HG03139 (cell line): ENCODE data around the gene ADGRL3.

Experiments used
- ATAC-seq: cut with Tn5 transposase; IDR thresholded peaks from one replicate; pipeline ENCODE4 v1.9.1; 2021; ENCODE audit not compliant: unreplicated experiment

ADGRL3 gene

DNA sequence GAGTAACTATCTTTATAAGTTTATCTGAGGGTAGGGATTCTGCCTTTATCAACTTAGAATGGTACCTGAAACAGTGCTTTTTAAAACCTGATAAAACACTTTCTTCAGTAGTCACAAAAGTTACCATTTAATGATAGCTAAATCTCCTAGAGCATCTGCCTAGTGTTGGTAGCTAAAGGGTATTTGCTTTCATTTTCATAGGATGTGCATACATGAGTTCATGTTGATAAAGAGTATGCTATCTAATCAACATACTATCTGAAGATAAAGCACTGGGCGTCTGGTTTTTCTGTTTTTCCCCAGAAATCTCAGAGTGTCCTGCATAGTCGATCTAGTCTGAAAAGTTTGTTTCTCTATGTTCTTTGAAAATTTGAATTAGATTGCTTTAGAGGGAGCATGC is 75.1 kb downstream of the ADGRL3 start:
- no peak for ATAC-seq

DNA sequence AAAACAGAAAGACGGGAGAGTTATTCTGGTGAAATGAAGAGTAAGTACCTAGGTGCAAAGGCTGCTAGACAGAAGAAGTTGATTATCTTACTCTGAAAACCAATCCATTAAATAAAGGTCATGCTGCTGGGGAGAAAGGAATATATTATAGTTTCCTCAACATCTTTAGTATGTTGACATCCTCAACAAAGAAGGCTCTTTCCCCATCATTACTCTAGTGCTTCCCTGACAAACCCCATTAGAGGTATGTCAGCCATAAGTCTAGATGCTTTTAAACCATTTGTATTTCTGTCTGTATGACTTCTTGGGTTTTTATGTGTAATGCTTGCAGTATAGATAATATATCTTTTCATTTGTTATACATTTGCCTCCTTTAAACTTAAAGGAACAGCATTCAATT is 75.9 kb downstream of the ADGRL3 start:
- ATAC-seq, result no peak

DNA sequence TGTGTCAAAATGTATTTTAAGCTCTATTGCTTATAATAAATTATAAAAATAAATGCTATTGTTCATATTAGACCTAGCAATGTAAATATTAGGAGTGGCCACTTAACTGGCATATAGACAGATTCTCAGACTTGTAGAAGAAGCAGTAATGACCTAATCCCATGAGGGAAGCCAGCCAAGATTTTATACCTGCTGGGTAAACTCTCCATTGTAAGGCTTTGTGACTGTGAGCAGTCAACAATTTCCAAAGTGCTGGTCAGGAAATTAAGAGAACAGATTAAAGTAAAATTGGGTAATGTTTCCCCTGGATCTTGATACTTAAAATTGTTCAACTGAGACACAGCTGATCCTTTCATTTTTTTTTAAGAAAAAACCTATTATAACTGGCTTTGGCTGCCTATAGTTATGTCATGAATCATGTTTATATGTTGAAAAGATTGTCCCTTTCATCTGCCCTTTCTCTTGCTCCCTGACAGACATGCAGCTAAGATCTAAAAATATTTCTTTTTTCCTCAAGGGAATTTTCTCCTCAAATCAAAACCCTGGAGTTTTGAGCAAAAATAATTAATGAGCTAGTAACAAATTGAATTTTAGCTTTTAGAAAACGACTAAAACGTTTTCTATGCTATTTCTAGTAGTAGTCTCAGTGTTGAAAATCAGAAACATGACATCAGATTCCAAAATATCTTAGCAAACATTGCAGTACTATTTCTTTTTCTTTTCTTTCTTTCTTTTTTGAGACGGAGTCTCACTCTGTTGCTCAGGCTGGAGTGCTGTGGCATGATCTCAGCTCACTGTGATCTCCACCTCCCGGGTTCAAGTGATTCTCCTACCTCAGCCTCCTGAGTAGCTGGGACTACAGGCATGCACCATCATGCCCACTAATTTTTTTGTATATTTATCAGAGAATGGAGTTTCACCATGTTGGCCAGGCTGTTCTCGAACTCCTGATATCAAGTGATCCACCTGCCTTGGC is 77.9 kb downstream of the ADGRL3 start:
- no peak for ATAC-seq

DNA sequence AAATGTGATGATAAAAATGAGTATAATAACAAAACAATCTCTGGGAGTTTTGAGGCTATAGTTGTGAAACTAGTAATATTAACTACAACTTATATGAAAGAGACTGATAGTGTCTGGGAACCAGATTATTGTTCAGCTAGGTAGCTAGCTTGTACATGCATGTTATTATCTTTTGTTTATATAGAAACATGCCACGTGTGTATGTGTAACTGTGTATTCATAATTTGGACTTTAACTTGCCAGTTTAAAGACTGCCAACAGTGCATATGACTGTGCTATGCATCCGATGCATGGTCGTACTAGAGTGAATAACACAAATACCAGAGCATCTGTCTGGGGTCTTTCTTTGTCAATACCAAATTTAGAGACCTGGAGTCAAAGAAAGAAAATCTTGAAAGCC is 92.2 kb downstream of the ADGRL3 start:
- ATAC-seq, result no peak

DNA sequence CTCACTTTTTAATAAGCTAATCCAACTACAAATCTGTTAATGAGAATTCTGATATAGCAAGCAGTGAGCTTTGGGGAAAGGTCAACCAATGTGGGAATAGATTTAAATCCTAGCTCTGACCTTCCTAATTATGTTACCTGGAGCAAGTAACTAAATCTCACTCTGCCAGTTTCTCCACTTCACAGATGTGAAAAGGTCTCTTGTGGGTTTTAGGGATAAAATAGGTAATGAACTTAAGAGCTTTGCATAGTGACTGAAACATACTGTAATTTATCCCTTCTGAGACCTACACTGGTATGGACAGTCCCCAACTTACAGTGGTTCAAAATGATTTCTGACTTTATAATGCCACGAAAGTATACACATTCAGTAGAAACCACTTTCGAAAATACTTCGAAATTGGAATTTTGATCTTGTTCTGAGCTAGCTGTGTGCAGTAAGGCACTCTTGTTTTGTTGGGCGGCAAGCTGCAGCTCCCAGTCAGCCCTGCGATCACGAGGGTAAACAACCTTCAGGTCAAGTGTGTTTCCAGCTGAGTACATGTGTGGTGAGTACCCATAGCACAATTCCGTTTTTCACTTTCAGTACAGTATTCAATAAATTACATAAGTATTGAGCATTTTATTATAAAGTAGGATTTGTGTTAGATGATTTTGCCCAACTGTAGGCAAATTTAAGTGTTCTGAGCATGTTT is 93.7 kb downstream of the ADGRL3 start:
- ATAC-seq, result no peak

DNA sequence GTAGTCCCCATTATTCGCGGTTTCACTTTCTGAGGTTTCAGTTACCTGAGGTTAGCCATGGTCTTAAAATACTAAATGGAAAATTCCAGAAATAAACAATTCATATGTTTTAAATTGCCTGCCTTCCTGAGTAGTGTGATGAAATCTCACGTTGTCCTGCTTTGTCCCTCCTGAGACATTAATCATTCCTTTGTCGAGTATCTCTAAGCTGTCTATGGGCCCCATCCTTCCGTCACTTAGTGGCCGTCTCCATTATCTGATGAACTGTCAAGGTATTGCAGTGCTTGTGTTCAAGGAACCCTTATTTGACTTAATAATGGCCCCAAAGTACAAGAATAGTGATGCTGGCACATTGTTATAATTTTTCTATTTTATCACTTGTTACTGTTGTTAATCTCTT is 94.8 kb downstream of the ADGRL3 start:
- ATAC-seq, result no peak

DNA sequence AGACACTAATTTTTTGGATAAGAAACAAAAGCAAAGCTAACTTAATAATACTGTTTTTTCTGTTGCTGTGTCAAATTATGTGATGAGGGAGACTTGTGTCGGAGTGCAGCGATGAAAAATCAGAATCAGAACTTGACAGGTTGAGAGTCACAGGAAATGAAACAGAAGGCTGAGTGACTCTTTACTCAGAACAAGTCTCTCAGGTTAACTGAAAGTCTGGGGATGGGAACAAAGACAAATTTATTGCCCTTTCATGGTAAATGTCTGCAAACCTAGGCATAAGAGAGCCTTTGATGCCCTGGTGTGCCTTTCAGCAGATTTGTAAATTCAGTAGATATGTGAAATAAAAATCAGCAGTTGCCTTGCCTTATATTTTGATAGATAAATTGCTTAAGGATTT is 96.0 kb downstream of the ADGRL3 start:
- no peak for ATAC-seq

DNA sequence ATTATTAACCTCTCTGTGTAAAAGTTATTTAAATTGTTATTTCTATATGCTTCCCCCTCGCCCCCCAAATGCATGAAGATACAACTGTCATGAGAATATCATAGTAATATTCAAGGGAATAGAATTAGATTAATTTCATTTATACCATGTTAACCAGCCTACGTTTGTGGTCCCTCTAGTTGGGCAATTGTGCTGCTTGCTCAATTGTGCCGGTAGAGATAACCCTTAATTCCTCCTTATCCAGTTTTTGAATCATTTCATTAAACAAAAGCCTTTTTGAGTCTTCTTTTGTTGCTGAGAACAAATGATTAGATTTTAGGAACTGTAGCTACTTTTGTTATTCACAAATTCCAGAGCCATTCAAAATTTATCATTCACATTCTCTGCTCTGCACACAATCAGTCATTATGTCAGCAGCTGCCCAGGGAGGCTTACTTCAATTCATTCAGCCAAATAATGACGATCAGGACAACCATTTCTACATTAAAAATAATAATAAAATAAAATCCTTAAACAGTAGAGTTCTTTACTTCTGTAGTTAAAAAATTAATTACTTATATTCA is 98.1 kb downstream of the ADGRL3 start:
- no peak for ATAC-seq

DNA sequence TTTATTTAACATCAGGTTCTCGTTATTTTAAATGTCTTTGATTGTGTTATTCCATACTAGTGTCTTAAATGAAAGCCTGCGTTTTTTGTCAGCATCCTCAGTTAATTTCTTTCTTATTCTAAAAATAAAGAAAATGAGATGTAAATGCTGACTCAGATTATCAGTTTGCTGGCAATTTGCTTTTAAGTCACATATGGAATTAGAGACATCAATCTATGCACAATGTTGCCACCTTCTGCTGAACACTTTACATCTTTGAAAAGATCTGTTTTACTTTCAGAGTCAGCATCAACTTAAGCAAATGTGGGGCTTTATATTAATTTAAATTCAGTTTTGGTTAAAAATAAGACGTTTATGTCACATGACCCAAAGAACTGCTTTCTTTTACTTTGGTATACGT is 99.2 kb downstream of the ADGRL3 start:
- ATAC-seq, result no peak

DNA sequence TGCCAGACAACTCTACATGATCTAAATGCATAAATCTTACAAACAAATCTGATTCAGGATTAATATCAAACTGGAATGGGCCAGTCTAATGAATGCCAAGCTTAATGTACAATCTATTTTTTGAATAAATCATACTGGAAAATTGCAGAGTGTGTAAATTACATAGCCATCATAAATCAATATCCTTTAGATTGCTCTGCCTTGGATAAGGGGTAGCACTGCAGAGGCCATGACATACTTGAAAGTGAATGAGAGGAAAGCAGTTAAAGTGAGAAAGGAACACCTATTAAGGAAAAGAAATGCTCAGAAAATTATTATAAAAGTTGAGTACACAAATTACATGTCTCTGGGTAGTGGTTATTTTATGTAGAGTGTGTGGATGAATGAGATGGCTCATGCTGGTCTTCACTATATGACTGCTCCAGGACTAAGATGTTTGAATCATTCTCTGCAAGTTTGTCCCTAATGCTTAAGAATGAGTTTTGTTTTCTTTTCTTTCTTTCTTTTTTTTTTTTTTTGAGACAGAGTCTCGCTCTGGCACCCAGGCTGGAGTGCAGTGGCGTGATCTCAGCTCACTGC is 100.2 kb downstream of the ADGRL3 start:
- ATAC-seq, result no peak

DNA sequence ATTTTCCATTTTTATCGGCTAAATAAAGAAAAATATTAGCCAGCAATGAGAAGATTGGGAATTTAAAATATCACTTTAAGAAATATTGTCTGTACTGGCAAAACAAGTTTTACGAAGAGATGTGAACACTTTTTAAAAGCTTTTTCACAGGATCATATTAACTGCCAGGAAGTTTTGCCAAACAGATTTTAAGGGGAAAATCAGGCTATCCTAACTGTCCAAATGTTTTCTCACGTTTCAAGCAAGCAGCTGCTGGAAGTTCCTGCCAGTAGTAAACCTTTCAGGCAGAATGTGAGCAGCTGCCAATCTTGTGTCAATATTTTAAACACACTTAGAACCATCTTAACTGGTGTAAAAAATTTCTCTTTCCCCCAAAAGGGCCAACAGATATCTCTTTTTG is 101.1 kb downstream of the ADGRL3 start:
- no peak for ATAC-seq

DNA sequence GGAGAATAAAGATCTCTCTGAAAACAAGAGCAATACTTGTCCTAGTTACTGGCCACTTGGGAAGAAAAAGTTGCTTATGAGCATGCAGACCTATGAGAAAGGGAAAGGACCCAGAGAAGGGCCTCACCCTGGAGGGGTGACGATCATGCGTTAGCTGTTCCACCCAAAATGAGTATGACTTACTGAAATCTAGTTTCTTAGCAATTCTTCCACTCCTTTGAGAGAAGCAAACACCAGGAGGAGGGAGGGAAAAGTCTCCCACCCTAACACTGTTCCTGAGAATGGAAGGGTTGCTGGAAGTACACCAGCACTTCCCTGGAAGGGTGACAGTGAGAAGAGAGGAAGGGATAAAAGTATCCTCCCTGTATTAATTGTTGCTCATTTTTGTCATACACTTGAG is 107.9 kb downstream of the ADGRL3 start:
- no peak for ATAC-seq

DNA sequence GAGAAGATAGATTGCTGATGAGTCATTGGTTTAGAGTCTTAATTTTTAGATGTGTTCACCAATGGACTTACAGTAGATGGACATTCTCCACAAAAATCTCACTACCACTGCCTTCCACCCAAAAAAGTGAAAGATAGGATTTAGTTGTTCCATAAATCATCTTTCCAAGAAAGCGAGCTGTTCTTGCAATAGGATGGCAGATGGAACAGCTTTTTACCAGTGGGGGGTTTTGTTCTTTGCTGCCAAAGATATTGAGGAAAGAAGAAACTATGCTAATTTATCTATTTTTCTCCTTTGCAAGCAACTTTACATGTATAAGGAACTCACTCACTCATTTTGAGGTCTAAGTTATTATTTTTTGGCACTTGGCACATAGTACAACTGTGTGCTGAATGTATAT is 109.5 kb downstream of the ADGRL3 start:
- no peak for ATAC-seq

DNA sequence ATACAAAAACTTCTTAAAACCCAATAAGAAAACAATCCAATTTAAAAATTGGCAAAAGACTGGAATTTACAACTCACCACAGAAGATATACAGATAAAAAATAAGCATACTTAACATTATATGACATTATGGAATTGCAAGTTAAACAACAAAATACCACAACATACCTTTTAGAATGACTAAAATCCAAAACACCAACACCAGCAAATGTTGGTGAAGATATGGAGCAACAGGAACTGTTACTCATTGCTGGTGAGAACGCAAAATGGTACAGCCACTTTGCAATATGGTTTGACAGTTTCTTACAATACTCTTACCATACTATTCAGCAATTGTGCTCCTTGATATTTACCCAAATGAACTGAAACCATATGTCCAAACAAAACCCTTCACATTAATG is 112.4 kb downstream of the ADGRL3 start:
- ATAC-seq, result no peak

DNA sequence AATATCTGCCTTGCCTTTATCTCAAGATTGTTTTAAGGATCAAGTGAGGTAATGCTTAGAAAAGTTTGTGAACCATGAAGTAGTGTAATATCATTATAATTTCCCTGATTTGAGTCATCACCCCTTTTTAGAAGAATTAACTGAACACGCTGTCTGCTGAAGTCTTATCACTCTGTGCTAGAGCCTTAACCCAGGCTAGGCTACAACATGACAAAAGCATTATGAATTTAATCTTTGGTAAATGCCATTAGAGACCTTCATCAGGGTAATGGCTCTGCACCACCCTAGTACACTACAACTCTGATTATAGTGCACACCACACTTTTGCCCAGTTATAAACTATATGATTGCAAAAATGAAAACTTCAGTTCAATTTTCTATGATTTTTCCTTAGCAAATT is 118.3 kb downstream of the ADGRL3 start:
- ATAC-seq, result no peak

DNA sequence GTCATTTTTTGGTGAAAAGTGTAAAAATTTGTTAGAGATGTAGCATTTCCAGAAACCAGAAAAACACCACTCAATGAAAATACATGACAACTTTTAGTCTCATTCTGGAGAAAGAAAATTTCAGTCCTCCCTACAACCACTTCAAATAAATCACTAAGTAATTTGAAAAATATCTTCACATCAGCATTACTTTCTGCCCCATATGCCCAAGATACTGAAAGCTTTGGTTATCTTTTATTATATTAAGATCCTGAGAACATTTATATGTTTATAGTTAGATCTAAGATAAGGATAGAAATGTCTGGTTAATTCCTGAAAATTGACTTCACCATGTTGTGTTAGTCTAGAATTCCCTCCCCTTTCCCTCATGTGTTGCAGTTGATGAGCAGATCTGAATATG is 119.0 kb downstream of the ADGRL3 start:
- ATAC-seq, result no peak

DNA sequence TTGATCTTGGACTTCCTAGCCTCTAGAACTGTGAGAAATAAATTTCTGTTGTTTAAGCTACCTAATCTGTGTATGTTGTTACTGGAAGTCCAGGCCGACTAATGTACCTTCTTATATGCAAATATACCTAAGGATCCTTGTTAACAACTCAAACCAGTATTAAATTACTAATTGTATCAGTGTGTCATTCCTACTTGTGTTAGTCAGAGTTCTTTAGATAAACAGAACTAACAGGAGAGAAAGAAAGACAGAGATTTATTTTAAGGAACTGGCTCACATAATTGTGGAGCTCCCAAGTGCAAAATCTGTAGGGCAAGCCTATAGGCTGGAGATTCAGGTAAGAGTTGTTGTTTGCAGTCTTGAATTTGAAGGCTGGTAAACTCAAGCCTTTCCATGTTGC is 120.0 kb downstream of the ADGRL3 start:
- ATAC-seq, result no peak

DNA sequence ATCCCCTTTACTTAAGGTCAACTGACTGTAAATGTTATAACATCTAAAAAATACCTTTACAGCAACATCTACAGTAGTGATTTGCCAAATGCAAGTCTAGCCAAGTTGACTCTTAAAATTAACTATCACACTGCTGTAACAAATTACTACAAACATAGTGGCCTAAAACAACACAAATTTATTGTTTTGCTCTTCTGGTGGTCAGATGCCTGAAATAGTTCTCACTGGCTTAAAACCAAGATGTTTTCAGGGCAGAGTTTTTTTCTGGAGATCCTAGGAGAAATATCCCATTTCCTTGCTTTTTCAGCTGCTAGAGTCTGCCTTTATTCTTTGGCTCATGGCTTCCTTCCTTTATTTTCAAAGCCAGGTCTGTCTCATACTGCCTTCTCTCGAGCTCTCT is 120.5 kb downstream of the ADGRL3 start:
- no peak for ATAC-seq

DNA sequence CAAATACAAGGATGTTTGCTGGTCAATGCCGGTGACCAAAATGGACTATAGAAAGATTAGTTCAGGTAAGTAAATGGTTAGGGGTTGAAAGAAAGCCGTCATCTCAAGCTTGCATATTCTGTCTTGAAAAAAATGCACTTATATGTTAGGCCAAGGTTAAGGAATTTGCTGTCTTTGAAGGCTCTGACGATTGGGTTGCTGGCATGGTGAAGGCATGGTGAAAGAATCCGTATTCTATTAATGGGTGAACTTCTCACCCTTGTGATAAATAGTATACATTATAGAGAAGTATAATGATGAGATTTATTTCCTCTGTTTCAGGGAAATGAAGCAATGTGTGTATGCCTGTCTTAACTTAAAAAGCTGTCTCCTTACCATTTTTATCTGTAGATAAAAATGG is 132.6 kb downstream of the ADGRL3 start:
- ATAC-seq, result no peak

DNA sequence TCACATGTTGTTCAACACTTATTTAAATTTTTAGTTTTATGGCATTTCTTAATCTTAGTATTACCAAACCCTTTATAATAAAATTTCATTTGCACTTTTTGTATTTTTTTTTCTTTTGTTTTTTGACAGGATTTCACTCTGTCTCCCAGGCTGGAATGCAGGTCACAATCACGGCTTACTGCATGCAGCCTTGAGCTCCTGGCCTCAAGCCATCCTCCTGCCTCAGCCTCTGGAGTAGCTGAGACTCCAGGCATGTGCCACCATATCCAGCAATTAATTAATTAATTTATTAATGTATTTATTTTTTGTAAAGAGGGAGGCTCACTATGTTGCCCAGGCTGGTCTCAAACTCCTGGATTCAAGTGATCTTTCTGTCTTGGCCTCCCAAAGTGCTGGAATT is 133.4 kb downstream of the ADGRL3 start:
- ATAC-seq, result no peak

DNA sequence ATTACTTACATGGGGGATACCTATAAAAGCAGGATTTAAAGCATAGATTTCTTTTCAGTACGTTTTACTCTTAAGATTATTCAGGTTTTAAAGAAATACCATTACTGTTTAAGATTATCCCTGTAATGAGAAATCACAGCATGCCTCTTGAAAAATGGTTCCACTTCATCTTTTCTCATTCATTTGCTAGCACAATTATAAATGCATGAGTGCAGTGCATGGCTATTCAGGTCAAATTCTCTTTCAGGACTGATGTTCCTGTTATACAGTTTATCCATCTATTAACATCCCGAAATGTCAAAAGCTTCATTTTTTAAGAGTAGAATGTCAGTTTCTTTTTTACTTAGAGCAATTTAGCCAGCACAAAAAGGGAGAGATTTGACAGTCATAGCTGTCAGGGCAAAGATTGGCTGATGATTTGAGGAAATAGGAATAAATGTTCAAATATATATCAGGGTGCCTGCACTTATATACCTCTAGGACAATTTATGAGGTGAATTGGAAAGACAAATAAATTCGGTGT is 135.2 kb downstream of the ADGRL3 start:
- ATAC-seq, result no peak

DNA sequence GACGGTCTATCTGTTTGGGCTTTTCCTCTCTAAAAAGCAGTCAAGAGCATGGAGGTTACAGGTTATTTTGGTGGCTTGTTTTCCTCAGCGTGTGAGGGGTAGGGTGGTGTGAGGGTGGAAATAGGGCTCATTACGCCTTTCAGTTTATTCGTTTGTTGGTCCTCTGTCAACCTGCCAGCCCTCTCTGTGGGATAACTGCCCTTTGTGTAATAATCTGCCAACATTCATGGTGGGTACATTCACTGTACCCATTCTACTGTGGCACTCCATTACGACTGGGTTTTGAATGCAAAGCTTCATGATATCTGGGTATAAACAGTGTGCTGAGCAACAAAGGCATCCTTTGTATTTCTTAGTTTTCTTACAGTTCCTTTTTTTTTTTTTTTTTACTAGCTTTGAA is 136.4 kb downstream of the ADGRL3 start:
- no peak for ATAC-seq
